ENCODE measurements around the gene SNAP47.

- TF ChIP-seq, protein P1, sequence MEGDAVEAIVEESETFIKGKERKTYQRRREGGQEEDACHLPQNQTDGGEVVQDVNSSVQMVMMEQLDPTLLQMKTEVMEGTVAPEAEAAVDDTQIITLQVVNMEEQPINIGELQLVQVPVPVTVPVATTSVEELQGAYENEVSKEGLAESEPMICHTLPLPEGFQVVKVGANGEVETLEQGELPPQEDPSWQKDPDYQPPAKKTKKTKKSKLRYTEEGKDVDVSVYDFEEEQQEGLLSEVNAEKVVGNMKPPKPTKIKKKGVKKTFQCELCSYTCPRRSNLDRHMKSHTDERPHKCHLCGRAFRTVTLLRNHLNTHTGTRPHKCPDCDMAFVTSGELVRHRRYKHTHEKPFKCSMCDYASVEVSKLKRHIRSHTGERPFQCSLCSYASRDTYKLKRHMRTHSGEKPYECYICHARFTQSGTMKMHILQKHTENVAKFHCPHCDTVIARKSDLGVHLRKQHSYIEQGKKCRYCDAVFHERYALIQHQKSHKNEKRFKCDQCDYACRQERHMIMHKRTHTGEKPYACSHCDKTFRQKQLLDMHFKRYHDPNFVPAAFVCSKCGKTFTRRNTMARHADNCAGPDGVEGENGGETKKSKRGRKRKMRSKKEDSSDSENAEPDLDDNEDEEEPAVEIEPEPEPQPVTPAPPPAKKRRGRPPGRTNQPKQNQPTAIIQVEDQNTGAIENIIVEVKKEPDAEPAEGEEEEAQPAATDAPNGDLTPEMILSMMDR (IDR thresholded peaks at IDR 0.05; ENCODE audit: poor library complexity) = no peak
- TF ChIP-seq EZH2 (IDR thresholded peaks at IDR 0.05; ENCODE audit: borderline replicate concordance) (no peak), EZH2phosphoT487 (IDR thresholded peaks at IDR 0.05; ENCODE audit: low read depth, severe bottlenecking, unreplicated experiment) (no peak)
Observed at GRCh38 chr1:227777646-227778045, 42.4 kb downstream of the SNAP47 start.

Measured in hepatocyte (in vitro differentiated cells).